ENCODE results near the gene C17orf107.

The C17orf107 gene

DNA sequence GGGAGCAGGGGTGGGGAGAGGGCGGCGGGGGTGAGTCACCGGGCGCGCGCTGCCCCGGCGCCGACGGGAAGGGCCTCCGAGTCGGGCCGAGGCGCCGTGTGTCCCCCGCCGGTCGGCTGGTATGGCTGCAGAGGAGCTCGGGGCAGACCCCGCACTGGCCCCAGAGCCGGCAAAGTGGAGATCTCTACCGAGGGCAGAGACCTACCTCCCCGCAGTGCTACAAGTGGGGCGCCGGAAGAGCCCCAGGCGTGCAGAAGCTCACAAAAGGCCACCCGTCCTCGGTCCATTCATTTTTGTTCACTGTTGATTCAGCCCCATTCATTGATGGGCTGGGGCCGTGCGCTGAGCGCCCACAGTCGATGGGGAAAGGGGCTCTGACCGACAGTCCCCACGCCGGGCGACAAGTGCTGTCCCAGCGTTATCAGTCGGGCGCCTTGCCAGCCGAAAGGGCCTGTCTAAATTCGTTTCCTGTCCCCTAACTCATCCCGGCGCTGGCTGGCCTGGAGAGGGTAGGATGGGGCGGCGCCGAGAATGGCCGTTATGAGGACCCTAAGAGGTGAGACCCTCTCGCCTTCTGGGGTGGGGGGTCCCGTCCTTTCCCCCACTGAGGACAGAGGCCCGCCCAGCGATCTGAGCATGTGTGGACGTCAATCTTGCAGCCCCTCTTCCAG lies 50.9 kb downstream of the C17orf107 start:
- no peak for DNase-seq (ENCODE audit: low spot score)

DNA sequence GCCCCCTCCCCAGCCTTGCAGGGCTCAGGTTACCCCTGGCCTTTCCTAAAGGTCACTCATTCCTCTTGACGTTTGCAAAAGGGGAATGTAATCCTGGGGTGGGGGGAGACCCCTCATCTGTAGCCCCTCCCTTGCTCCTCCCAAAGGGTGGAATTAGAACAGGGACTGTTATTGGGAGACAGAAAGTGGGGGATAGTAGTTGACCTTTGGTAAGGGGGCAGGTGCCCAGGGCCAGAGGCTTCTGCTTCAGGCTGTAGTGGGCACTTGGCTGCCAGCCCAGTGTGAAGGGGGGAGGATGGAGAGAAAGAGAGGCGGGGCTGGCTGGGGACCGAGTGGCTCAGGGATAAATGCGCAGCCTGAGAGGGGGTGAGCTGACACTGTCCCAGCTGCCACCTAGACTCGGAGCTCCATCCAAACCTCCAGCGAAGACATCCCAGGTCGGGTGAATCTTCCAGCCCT lies 51.4 kb downstream of the C17orf107 start, which contains the start of gene ENO3:
Gene ENO3, plus strand, starts transcription at position 374 of the 459 bp plus-strand sequence. CDS start 711 bp downstream, outside the sequence.
- no peak for DNase-seq (ENCODE audit: low spot score)

DNA sequence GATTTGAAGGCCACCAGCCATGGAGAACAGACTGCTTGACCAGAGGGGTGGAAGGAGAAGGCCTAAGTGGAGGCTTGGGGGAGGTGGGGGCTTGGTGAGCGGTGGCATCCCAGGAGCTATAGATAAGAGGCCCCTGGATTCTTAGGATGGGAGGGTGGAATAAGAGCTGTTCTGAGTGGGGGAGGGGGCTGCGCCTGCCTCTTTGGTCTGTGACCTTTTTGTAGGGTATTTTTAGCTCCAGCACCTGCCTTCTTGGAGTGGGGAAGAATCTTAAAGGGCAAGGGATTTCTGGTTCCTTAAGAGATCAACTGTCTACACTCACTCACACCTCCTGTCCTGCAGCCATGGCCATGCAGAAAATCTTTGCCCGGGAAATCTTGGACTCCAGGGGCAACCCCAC lies 52.1 kb downstream of the C17orf107 start:
- no peak for DNase-seq (ENCODE audit: low spot score)

Measured in AG08396 (cell line).